H1 (cell line): ENCODE results near the gene PID1.

Experiments
- BACH1 ChIP-seq: IDR thresholded peaks from 2 replicates; pipeline ENCODE4 v1.6.1; 2012; ENCODE audit warnings: low read length, improper control_type of control experiment
- CREB1 ChIP-seq: IDR thresholded peaks from 2 replicates; pipeline ENCODE4 v1.6.1; 2012; ENCODE audit warnings: inconsistent platforms
- EP300 ChIP-seq, 2 experiments: IDR thresholded peaks; 1 replicate in 1 of 2; 2 replicates in 1 of 2; pipeline ENCODE4 v1.6.1; 2011 to 2012; ENCODE audit warnings: low read depth in 2 of 2, low read length in 2 of 2, mild to moderate bottlenecking in 2 of 2, borderline replicate concordance in 1 of 2, inconsistent platforms in 1 of 2, moderate library complexity in 1 of 2
- POLR2A ChIP-seq, 2 experiments: IDR thresholded peaks; 1 replicate in 1 of 2; 2 replicates in 1 of 2; pipeline ENCODE4 v1.6.1; 2011; ENCODE audit warnings: low read depth in 2 of 2, low read length in 2 of 2, mild to moderate bottlenecking in 2 of 2; ENCODE audit errors: control extremely low read depth in 1 of 2
- POLR2AphosphoS5 ChIP-seq: IDR thresholded peaks from 2 replicates; pipeline ENCODE4 v1.6.1; 2011; ENCODE audit warnings: low read depth, low read length
- TF ChIP-seq, protein P1 (sequence below), 3 experiments: IDR thresholded peaks; 1 replicate in 2 of 3; 2 replicates in 1 of 3; pipeline versions ENCODE4 v1.5.1 to v1.6.1; 2011; ENCODE audit warnings: low read length in 3 of 3, mild to moderate bottlenecking in 3 of 3, inconsistent platforms in 2 of 3, low read depth in 1 of 3, moderate library complexity in 1 of 3; ENCODE audit not compliant: insufficient read depth in 1 of 3; ENCODE audit errors: control extremely low read depth in 1 of 3
- TF ChIP-seq, protein P2 (sequence below): IDR thresholded peaks from 2 replicates; pipeline ENCODE4 v1.6.1; 2011; ENCODE audit warnings: low read depth, mild to moderate bottlenecking, low read length; ENCODE audit not compliant: insufficient read depth

DNA sequence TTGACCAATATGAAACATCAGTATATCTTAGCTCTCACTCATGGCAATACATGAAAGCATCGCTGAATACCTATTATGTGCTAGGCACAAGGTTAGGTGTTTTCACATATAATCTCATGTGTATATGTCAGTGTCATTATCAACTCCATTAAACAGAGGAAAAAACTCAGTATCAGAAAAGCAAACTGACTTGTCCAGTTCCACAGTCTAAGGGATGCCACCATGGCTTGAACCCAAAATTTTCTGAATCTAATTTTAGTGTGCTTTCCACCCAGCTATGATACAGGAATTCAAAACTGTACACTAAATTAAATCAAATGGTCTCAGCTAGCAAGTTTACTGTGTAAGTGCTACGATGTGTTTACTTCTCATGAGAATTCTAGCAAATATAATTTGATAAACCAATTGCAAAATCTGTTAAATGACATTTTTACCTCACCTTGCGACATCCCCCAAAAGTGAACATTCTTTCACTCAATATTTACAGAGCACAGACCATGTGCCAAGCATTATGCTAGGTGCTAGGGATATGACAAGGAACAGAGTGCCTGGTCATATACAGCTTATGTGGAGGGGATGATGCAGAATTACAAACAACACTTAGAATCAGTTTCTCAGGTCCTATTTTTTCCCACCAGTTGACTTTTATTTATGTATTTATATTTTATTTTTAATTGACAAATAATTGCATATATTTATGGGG, 211.6 kb downstream of the PID1 start:
- TF ChIP-seq, protein P1, sequence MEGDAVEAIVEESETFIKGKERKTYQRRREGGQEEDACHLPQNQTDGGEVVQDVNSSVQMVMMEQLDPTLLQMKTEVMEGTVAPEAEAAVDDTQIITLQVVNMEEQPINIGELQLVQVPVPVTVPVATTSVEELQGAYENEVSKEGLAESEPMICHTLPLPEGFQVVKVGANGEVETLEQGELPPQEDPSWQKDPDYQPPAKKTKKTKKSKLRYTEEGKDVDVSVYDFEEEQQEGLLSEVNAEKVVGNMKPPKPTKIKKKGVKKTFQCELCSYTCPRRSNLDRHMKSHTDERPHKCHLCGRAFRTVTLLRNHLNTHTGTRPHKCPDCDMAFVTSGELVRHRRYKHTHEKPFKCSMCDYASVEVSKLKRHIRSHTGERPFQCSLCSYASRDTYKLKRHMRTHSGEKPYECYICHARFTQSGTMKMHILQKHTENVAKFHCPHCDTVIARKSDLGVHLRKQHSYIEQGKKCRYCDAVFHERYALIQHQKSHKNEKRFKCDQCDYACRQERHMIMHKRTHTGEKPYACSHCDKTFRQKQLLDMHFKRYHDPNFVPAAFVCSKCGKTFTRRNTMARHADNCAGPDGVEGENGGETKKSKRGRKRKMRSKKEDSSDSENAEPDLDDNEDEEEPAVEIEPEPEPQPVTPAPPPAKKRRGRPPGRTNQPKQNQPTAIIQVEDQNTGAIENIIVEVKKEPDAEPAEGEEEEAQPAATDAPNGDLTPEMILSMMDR (IDR thresholded peaks at IDR 0.05; ENCODE audit: control extremely low read depth in 1 of 3, insufficient read depth in 1 of 3, low read depth in 1 of 3, low read length in 3 of 3) = no peak
- TF ChIP-seq, protein P2, sequence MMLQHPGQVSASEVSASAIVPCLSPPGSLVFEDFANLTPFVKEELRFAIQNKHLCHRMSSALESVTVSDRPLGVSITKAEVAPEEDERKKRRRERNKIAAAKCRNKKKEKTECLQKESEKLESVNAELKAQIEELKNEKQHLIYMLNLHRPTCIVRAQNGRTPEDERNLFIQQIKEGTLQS = no peak
- no peak for TF ChIP-seq POLR2A (IDR thresholded peaks at IDR 0.05; ENCODE audit: control extremely low read depth in 1 of 2, low read depth in 2 of 2, low read length in 2 of 2)
- TF ChIP-seq EP300 (IDR thresholded peaks at IDR 0.05; ENCODE audit: borderline replicate concordance in 1 of 2, low read depth in 2 of 2, low read length in 2 of 2) = no peak
- TF ChIP-seq BACH1 = no peak
- no peak for TF ChIP-seq CREB1
- TF ChIP-seq POLR2AphosphoS5 = no peak
